GM18951 (cell line): ENCODE data around the gene PRKAG3.
"Not testable (repeated sequence)": the region's sequence is repeated elsewhere in the genome, so short reads cannot be mapped to it uniquely, and the experiment has no call there.

Experiments used
- POLR2A ChIP-seq: IDR thresholded peaks from 4 replicates; pipeline ENCODE4 v1.6.1; 2011; ENCODE audit warnings: mild to moderate bottlenecking; ENCODE audit not compliant: insufficient read length, insufficient read depth; ENCODE audit errors: extremely low read depth
- in situ Hi-C: fragments of 300-500 bp; cut with MboI; formaldehyde crosslinking; loops from one replicate; pipeline ENCODE4 v1.12.0; 2022; ENCODE audit warnings: low sequenced_read_pairs, mixed read lengths, inconsistent platforms; ENCODE audit not compliant: unreplicated experiment

PRKAG3 gene

GRCh38 chr2:218788529-218789255 lies 42.9 kb downstream of the PRKAG3 start:
- TF ChIP-seq POLR2A = no peak
- in situ Hi-C loops = no loop called here

- in situ Hi-C loops = no loop called here
- no peak for TF ChIP-seq POLR2A
Measured at GRCh38 chr2:218786133-218786532, 45.5 kb downstream of the PRKAG3 start.

GRCh38 chr2:218785103-218785502 lies 46.5 kb downstream of the PRKAG3 start:
- in situ Hi-C loops = no loop called here
- no peak for TF ChIP-seq POLR2A

DNA sequence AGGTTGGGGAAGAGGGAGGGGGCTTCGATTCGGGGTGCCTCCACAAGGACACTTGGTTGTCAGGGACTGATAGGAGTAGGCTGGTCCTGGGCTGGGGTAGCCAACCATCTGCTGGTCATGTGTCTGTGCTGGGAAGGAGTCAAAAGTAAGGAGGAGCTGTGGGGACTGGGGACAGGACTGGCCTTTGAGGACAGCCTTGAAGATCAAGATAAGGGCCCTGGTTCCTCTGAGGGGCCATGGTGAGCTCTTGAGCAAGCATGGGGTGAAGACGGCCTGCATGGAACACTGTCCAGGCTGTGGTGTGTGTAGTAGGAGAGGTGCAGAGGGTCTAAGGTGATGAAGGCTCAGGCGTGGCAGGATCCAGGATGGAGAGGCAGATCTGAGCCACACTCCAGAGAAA lies 47.9 kb downstream of the PRKAG3 start:
- no peak for TF ChIP-seq POLR2A
- in situ Hi-C loops = no loop called here

DNA sequence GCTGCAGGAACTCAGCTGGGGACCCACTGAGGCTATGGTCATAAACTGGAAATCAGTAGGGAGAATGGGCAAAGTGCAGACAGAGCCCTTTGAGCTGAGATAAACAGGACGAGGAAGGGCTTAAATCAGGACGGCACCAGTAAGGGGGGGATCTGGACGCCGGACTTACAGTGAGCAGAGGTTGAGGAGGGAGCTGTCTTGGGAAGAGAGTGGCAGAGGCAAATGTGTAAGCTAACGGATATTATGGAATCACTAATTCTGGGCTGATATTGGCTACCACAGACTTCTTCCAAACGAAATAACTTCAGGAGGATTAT lies 49.1 kb downstream of the PRKAG3 start:
- no peak for TF ChIP-seq POLR2A
- in situ Hi-C loops = no loop called here

DNA sequence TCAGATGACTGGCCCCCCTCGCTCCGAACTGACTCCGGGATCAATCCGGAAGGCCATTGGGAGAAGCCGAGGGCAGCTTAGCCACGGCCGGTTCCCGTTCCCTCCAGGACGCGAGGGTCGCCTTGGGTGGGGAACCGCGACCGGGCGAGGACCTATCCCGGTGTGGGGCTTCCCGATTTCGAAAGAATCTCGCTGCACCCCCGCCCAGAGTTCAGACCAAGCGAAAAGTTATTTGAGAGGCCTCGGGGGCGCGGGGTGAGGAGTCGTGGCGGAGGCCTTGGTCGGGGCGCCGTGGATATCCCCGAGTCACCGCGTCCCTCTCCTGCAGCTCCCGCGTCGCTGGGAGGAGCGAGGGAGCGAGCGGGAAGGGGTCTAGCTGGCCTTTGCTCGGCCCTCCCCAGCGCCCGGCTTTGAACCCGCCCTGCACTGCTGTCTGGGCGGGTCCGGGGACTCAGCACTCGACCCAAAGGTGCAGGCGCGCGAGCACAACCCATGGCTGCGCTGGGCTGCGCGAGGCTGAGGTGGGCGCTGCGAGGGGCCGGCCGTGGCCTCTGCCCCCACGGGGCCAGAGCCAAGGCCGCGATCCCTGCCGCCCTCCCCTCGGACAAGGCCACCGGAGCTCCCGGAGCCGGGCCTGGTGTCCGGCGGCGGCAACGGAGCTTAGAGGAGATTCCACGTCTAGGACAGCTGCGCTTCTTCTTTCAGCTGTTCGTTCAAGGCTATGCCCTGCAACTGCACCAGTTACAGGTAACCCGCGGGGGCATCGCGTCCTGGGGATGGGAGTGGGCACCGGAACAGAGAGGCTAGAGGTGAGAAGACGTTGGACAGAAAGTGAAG lies 49.7 kb downstream of the PRKAG3 start, which contains the start of gene CYP27A1:
CYP27A1 (plus strand) TSS at position 457 of the 837 bp plus-strand sequence; CDS start at position 493, 36 bp downstream.
- TF ChIP-seq POLR2A = peak; percentile 28
- in situ Hi-C loops = no loop called here

DNA sequence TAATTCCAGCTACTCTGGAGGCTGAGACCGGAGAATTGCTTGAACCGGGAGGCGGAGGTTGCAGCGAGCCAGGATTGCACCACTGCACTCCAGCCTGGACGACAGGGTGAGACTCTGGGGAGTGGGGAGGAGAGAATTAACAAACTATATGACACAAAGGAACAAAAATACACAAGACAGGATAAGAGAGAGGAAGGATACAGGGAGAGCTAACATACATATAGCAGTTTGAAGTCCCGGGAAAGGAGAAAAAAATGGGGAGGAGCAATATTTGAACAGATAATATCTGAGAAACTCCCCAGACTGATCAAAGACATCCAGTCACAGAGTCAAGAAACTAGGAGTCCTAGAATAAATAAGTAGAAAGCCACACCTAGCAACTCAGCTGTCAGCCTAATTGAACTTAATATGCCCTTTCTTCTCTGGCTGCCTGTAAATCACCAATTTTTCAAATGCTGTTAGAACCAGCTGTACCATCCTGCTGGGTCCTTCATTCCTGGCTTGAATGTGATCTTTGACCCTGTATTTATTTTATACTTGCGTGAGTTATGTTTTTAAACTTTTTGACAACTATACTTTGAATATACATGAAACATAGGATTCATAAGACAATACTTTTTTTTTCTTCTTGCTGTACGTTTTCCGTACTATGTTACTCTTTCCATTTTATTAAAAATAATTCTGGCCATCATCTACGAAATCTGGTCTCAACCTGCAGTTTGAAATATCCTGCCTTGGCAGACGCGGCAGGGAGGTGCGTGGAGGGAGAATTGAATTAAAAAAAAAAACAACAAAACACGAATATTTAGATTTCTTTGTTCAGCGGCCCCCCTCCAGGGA lies 50.5 kb downstream of the PRKAG3 start:
- in situ Hi-C loops = no loop called here
- no peak for TF ChIP-seq POLR2A

DNA sequence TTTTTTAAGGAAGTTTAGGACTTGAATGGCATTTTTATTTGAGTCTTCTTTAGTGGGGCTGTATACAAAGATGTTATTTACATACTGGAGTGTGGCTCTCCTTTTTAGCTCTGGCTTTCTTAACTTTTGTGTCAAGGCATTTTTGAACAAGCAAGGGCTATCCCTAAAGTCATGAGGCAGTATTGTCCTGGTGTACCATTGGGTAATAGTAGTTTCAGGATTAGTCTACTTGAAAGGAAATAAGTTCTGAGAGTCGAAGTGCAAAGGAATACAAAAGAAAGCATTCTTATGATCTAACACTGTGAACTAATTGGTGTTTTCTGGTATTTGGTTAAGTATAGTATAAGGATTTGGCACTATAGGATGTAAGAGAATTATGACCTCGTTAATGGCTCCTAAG lies 51.6 kb downstream of the PRKAG3 start:
- in situ Hi-C loops = no loop called here
- no peak for TF ChIP-seq POLR2A

DNA sequence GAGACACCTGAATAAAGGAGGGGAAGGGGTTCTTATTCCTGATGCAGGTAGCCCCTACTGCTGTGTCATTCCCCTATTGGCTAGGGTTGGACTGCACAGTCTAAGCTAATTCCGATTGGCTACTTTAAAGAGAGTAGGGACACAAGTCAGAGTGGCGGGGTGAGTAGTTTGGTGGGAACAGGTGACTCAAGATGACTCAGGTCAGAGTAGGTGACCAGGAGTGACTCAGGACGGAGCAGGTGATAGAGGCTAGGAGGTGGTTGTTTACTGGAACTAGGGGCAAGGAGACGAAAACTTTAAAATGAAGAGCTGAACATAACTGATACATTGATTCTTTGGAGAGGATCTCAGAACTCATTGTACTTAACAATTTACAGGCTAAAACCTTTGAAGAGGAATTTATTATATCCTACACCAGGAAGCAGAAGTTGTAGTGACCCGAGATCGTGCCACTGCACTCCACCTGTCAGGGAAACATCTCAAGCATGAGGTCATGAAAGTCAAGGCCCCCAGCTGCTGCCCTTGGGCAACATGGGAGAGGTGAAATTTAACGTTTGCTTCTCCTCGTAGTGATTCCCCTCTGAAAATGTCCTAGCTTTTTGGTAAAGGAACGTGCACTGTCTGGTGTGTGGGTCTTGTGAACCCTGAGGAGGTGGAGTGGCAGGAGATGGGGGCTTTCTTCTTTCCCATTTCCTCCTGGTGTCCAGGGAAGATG lies 54.2 kb downstream of the PRKAG3 start:
- no peak for TF ChIP-seq POLR2A
- in situ Hi-C loops = no loop called here

DNA sequence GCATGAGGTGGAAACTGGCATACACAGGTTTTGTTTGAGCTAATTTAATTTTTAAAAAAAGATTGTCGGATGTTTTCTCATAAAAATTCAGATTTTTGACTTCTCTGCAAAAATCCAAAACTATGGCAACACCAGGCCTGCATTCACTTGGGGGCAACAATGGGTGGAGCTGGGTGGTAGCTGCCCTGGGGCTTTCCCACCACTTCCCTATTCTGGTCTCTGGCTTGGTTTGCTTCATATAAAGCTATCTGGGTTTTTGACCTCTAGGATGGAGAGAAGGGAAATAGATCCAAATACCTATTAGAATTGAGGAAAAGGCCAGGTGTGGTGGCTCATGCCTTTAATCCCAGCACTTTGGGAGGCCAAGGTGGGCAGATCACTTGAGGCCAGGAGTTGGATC lies 55.1 kb downstream of the PRKAG3 start:
- in situ Hi-C loops = no loop called here

DNA sequence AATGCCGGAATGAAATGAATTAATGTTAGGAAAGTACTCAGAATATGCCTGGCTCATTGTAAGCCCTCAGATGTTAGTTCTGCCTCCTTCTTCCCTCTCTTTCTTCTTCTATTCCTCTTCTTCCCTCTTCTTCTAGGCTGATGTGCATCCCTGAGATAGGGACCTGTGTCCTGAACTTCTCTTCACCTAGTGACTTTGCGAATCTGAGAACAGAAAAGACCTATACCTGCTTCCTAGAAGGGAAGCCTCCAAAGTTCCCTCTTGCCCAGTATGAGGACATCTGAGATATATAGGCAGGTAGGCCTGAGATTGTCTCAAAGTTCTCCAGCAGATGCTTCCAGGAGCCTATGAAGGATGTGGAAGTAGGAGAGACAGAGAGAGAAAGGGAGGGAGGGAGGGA lies 57.7 kb downstream of the PRKAG3 start:
- no peak for TF ChIP-seq POLR2A

More for the DNA sequence above, 55.1 kb downstream of the PRKAG3 start:
- no peak for TF ChIP-seq POLR2A

GRCh38 chr2:218772759-218773158 lies 58.8 kb downstream of the PRKAG3 start:
- in situ Hi-C loops = not testable (repeated sequence)

More for the DNA sequence above, 57.7 kb downstream of the PRKAG3 start:
- in situ Hi-C loops = no loop called here
